GM12878 (cell line): ENCODE measurements around the gene MORF4L2.

Source experiments
- CEBPZ ChIP-seq: fragments of 150-350 bp; IDR thresholded peaks from 2 replicates; pipeline ENCODE4 v1.6.1; 2016; ENCODE audit warnings: low read depth, low read length
- E4F1 ChIP-seq: fragments of 450-650 bp; IDR thresholded peaks from 2 replicates; pipeline ENCODE4 v1.6.1; 2018; ENCODE audit warnings: borderline replicate concordance, mild to moderate bottlenecking; ENCODE audit not compliant: partially characterized antibody
- MYC ChIP-seq: IDR thresholded peaks from 2 replicates; pipeline ENCODE4 v1.6.1; 2011; ENCODE audit warnings: mild to moderate bottlenecking, low read length, moderate library complexity, inconsistent platforms; ENCODE audit not compliant: insufficient read depth, insufficient replicate concordance, insufficient read length, severe bottlenecking
- POLR2A ChIP-seq: IDR thresholded peaks from 2 replicates; pipeline ENCODE4 v1.6.1; 2011; ENCODE audit warnings: low read depth, mild to moderate bottlenecking, low read length
- RAD21 ChIP-seq: IDR thresholded peaks from 2 replicates; pipeline ENCODE4 v1.6.1; 2011; ENCODE audit warnings: mild to moderate bottlenecking, low read depth, low read length, moderate library complexity; ENCODE audit not compliant: insufficient read depth
- SIN3A ChIP-seq: IDR thresholded peaks from 2 replicates; pipeline ENCODE4 v1.6.1; 2012; ENCODE audit warnings: low read depth, low read length, improper control_type of control experiment
- ZSCAN29 ChIP-seq: fragments of 450-650 bp; IDR thresholded peaks from 2 replicates; pipeline ENCODE4 v1.6.1; 2017; ENCODE audit warnings: mild to moderate bottlenecking, moderate library complexity
- TF ChIP-seq, protein P1 (sequence below), 3 experiments: IDR thresholded peaks in 2 of 3; conservative IDR thresholded peaks in 1 of 3; 2 replicates each; pipeline ENCODE4 v1.5.1; 2011; ENCODE audit warnings: low read depth in 3 of 3, low read length in 3 of 3, mild to moderate bottlenecking in 3 of 3, control low read depth in 2 of 3, moderate library complexity in 2 of 3, inconsistent platforms in 1 of 3, mixed read lengths in 1 of 3; ENCODE audit not compliant: control insufficient read depth in 2 of 3, insufficient read depth in 1 of 3; ENCODE audit errors: extremely low read depth in 1 of 3

DNA sequence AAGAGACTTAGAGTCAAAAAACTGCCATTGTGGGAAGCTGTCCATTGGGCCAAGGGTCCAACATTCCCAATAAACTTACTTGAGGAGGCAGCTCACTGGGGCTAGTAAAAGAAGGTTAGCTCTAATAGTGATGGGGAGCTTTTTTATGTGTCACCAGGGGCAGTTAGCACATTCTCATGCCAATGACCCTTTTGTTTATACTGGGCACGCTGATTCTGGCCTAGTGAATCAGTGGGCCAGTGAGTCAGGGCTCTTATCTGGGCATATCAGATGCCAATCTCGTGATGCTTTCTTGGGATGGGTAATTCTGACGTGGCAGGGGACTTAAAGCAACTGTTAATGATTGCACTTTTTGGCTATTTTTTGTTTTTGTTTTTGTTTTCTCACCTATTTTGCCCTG is 29.9 kb downstream of the MORF4L2 start:
- TF ChIP-seq, protein P1, sequence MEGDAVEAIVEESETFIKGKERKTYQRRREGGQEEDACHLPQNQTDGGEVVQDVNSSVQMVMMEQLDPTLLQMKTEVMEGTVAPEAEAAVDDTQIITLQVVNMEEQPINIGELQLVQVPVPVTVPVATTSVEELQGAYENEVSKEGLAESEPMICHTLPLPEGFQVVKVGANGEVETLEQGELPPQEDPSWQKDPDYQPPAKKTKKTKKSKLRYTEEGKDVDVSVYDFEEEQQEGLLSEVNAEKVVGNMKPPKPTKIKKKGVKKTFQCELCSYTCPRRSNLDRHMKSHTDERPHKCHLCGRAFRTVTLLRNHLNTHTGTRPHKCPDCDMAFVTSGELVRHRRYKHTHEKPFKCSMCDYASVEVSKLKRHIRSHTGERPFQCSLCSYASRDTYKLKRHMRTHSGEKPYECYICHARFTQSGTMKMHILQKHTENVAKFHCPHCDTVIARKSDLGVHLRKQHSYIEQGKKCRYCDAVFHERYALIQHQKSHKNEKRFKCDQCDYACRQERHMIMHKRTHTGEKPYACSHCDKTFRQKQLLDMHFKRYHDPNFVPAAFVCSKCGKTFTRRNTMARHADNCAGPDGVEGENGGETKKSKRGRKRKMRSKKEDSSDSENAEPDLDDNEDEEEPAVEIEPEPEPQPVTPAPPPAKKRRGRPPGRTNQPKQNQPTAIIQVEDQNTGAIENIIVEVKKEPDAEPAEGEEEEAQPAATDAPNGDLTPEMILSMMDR (IDR thresholded peaks at IDR 0.05 in 2 of 3, conservative IDR thresholded peaks at IDR 0.05 in 1 of 3; ENCODE audit: control insufficient read depth in 2 of 3, extremely low read depth in 1 of 3, insufficient read depth in 1 of 3, low read depth in 3 of 3, low read length in 3 of 3) = no peak
- TF ChIP-seq ZSCAN29 = no peak
- no peak for TF ChIP-seq CEBPZ
- no peak for TF ChIP-seq SIN3A
- TF ChIP-seq MYC = no peak
- no peak for TF ChIP-seq E4F1
- no peak for TF ChIP-seq POLR2A
- TF ChIP-seq RAD21 = no peak
